GM10266 (cell line): ENCODE results near the gene IL6ST.
"Not testable (repeated sequence)": the region's sequence is repeated elsewhere in the genome, so short reads cannot be mapped to it uniquely, and the experiment has no call there.

Experiments used
- DNase-seq: peaks from one replicate; pipeline ENCODE4 v3.0.0; 2012; ENCODE audit errors: extremely low spot score
- TF ChIP-seq, protein P1 (sequence below): IDR thresholded peaks from 2 replicates; pipeline ENCODE4 v1.5.1; 2012; ENCODE audit warnings: mild to moderate bottlenecking, low read depth; ENCODE audit not compliant: control insufficient read depth, insufficient read depth; ENCODE audit errors: missing control alignments

Gene IL6ST

DNA sequence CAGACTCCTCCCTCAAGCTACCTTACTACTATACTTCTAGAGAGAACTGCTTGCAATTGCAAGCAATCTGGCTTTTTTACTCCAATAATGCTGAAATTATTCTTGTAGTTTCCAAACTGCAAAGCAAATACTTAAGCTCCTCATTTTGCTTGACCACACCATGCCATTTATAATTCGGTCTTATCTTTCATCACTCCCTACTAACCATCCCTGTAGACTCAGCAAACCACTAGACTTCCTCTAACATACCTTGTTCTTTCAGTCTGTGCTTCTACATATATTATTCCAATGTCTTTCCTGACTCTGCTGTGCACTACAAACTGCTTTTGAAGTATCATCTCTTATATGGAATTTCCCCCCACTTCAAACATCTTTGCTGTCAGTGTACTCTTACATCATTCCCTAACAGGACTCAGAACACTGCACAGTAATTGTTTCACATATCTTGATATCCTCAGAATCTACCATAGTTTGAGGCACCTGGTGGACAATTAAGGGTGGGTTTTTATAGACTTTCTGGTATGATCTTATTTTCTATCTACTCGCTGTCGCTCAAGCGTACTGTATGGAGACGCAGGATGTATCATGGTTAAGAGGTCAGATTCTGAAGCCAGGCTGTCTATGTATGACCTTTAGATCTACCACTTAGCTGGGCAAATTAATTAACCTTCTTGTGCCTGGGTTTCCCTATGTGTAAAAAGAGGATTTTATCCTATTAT lies 2.8 kb downstream of the IL6ST start:
- TF ChIP-seq, protein P1, sequence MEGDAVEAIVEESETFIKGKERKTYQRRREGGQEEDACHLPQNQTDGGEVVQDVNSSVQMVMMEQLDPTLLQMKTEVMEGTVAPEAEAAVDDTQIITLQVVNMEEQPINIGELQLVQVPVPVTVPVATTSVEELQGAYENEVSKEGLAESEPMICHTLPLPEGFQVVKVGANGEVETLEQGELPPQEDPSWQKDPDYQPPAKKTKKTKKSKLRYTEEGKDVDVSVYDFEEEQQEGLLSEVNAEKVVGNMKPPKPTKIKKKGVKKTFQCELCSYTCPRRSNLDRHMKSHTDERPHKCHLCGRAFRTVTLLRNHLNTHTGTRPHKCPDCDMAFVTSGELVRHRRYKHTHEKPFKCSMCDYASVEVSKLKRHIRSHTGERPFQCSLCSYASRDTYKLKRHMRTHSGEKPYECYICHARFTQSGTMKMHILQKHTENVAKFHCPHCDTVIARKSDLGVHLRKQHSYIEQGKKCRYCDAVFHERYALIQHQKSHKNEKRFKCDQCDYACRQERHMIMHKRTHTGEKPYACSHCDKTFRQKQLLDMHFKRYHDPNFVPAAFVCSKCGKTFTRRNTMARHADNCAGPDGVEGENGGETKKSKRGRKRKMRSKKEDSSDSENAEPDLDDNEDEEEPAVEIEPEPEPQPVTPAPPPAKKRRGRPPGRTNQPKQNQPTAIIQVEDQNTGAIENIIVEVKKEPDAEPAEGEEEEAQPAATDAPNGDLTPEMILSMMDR: no peak
- no peak for DNase-seq

DNA sequence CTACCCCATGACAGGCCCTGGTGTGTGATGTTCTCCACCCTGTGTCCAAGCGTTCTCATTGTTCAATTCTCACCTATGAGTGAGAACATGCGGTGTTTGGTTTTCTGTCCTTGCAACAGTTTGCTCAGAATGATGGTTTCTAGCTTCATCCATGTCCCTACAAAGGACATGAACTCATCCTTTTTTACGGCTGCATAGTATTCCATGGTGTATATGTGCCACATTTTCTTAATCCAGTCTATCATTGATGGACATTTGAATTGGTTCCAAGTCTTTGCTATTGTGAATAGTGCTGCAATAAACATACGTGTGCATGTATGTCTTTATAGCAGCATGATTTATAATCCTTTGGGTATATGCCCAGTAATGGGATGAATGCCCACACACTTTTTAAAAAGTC lies 3.9 kb downstream of the IL6ST start:
- not testable (repeated sequence) for DNase-seq

DNA sequence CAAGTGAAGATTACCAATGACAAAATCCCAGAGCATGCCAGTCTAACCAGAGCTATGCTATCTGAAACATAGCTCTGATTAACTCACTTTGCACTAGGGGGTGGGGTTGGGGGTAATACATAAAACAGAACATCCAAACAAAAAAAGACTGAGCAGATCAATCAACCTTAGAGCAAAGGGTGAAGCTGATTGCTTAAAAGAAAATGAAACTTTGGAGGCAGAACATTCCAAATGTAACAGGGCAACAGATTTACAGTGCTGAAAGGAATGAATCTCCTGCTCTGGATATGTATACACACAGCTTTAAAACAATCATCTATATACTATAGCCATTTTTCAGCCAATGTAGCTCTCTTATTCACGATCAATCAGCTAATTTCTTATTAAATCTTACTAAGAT lies 4.9 kb downstream of the IL6ST start:
- no peak for DNase-seq
- TF ChIP-seq, protein P1: no peak

DNA sequence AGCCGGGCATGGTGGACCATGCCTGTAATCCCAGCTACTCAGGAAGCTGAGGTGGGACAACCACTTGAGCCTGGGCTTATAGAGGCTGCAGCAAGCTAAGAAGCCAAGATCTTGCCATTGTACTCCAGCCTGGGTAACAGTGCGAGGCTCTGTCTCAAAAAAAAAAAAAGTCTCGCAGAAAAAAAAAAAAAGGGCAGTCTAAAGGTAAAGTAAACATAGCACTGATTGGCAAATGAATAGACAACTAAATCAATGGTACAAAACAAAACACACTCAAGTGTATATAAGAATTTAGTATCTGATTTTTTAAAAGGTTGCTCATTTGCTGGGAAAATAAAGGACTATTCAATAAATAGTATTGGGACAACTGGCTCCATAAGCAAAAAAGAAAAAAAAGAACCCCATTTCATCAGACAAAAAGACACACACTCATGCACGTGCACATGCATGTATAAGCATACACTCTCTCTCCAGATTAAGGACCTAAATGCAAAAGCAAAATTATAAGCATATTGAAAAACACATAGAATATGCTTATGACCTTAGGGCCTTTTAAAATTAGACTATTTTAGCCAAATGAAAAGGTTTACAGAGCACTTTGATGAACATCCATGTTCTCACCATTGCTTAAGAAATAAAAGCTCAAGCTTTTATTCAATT lies 5.7 kb downstream of the IL6ST start:
- TF ChIP-seq, protein P1: no peak
- no peak for DNase-seq

DNA sequence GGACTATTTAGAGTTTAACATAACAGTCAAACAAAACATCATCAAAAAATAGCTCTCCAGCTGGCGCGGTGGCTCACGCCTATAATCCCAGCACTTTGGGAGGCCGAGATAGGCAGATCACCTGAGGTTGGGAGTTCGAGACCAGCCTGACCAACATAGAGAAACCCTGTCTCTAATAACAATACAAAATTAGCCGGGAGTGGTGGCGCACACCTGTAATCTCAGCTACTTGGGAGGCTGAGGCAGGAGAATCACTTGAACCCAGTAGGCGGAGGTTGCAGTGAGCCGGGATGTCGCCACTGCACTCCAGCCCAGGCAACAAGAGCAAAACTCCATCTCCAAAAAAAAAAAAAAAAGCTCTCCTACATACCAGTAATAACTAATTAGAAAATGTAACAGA lies 6.3 kb downstream of the IL6ST start:
- DNase-seq: not testable (repeated sequence)

DNA sequence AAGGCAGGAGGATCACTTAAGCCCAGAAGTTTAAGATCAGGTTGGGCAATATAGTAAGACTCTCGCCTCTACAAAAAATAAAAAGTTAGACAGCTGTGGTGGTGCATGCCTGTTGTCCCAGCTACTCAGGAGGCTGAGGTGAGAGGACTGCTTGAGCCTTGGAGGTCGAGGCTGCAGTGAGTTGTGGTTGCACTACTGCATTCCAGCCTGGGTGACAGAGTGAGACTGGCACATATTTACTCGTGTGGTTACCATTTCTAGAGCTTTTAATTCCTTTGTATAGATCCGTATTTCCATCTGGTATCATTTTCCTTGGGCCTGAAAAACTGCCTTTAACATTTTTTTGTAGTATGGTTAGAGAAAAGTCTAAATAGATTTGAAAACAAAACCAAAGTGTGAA lies 7.8 kb downstream of the IL6ST start:
- no peak for DNase-seq
- TF ChIP-seq, protein P1: no peak

DNA sequence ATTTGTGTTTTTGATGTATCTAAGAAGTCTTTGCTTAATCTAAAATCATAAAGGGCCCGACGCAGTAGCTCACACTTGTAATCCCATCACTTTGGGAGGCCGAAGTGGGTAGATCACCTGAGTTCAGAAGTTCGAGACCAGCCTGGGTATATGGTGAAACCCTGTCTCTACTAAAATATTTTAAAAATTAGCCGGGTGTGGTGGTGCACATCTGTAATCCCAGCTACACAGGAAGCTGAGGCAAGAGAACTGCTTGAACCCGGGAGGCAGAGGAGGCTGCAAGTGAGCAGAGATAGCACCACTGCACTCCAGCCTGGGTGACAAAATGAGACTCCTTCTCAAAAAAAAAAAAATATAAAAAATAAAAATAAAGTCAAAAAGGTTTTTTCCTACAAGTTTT lies 9.6 kb downstream of the IL6ST start:
- TF ChIP-seq, protein P1: no peak
- DNase-seq: no peak

DNA sequence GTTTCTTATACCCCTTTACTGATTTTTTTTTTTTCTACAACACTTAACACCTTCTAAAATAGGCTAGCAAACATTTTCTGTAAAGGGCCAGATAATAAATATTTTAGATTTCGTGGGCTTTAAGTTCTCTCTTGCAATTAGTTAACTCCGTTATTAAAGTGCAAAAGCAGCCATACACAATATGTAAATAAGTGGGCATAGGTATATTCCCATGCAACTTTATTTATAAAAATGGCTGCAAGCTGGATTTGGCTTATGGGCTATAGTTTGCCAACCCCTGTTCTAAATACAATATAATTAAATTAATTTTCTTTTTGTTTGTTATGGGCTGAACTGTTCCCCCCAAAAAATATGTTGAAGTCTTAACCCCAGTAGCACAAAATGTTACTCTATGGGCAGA lies 10.8 kb downstream of the IL6ST start:
- no peak for DNase-seq
- TF ChIP-seq, protein P1: no peak
